HepG2 (cell line): ENCODE results near the gene P2RY6. TPM values are rescaled to one million over a fixed set of nuclear protein-coding genes. Genes with fewer than 3 reads are reported as not detected.

Experiments used
- ETV5 ChIP-seq: IDR thresholded peaks from 2 replicates; pipeline ENCODE4 v1.6.1; 2018; ENCODE audit warnings: missing biosample characterization, missing genetic modification reagents, inconsistent platforms, borderline replicate concordance
- FOXK1 ChIP-seq: sonication (generic); formaldehyde crosslinking; IDR thresholded peaks from 2 replicates; pipeline ENCODE4 v1.4.0; 2020; ENCODE audit warnings: low read depth, missing genetic modification reagents, borderline replicate concordance
- KDM1A ChIP-seq: IDR thresholded peaks from 2 replicates; pipeline ENCODE4 v1.6.1; 2016; ENCODE audit warnings: missing compliant biosample characterization
- KDM5A ChIP-seq: fragments of 200-600 bp; sonication (generic); IDR thresholded peaks from 2 replicates; pipeline ENCODE4 v1.7.0; 2018; ENCODE audit warnings: antibody characterized with exemption, mild to moderate bottlenecking, low read length, borderline replicate concordance
- RBFOX2 ChIP-seq: fragments of 200-400 bp; formaldehyde crosslinking; IDR thresholded peaks from 2 replicates; pipeline ENCODE4 v1.6.1; 2017; ENCODE audit warnings: low read depth, mild to moderate bottlenecking, low read length
- TGIF2 ChIP-seq: IDR thresholded peaks from 2 replicates; pipeline ENCODE4 v1.6.1; 2016; ENCODE audit warnings: control low read depth, missing compliant biosample characterization
- THRA ChIP-seq: sonication (generic); formaldehyde crosslinking; IDR thresholded peaks from 2 replicates; pipeline ENCODE4 v1.4.0; 2020; ENCODE audit warnings: missing genetic modification reagents, borderline replicate concordance
- ZBTB8A ChIP-seq: sonication (generic); formaldehyde crosslinking; IDR thresholded peaks from 2 replicates; pipeline ENCODE4 v1.4.0; 2020; ENCODE audit warnings: mild to moderate bottlenecking, low read depth, missing genetic modification reagents, borderline replicate concordance
- ZC3H4 ChIP-seq: sonication (generic); formaldehyde crosslinking; IDR thresholded peaks from 2 replicates; pipeline ENCODE4 v1.4.0; 2020; ENCODE audit warnings: missing genetic modification reagents, borderline replicate concordance
- ZFX ChIP-seq: sonication (generic); formaldehyde crosslinking; IDR thresholded peaks from 2 replicates; pipeline ENCODE4 v1.4.0; 2020; ENCODE audit warnings: mild to moderate bottlenecking, low read depth, missing genetic modification reagents, moderate library complexity
- ZMAT3 ChIP-seq: sonication (generic); formaldehyde crosslinking; conservative IDR thresholded peaks from 2 replicates; pipeline ENCODE4 v1.7.0; 2021; ENCODE audit warnings: missing genetic modification reagents
- ZNF282 ChIP-seq: fragments of 450-650 bp; IDR thresholded peaks from 2 replicates; pipeline ENCODE4 v1.6.1; 2018; ENCODE audit not compliant: partially characterized antibody
- ZNF317 ChIP-seq: sonication (generic); formaldehyde crosslinking; IDR thresholded peaks from 2 replicates; pipeline ENCODE4 v1.5.0; 2020; ENCODE audit warnings: mild to moderate bottlenecking, missing genetic modification reagents
- ZNF546 ChIP-seq: sonication (generic); formaldehyde crosslinking; conservative IDR thresholded peaks from 2 replicates; pipeline ENCODE4 v1.8.1; 2023; ENCODE audit warnings: mild to moderate bottlenecking, missing genetic modification reagents
- ZNF558 ChIP-seq: sonication (generic); formaldehyde crosslinking; IDR thresholded peaks from 2 replicates; pipeline ENCODE4 v1.9.0; 2022; ENCODE audit warnings: mild to moderate bottlenecking, missing genetic modification reagents, borderline replicate concordance
- polyA plus RNA-seq, 8 experiments: library from polyadenylated mRNA; depleted of rRNA in 3 of 8; stranded (reverse) in 7 of 8; unstranded in 1 of 8; fragments of >200 nt; fragmentation: Illumina TruSeq in 4 of 8; extraction: Trizol in 4 of 8; gene quantifications; 2 replicates each; pipeline versions ENCODE4 v1.2.1 to v1.2.3, GENCODE V29; 2011 to 2016; ENCODE audit warnings: low read depth in 4 of 8, missing spikeins in 1 of 8, mixed read lengths in 1 of 8; ENCODE audit not compliant: insufficient read depth in 1 of 8
- total RNA-seq, 5 experiments: library from RNA; depleted of rRNA; stranded (reverse); fragments of >200 nt; fragmentation: Illumina TruSeq; extraction: Trizol; gene quantifications; 2 replicates each; pipeline ENCODE4 v1.2.3, GENCODE V29; 2016; ENCODE audit warnings: low read depth in 1 of 5
- TF ChIP-seq, protein P1 (sequence below), 2 experiments: IDR thresholded peaks; 2 replicates each; pipeline ENCODE4 v1.6.1; 2011 to 2012; ENCODE audit warnings: low read length in 2 of 2, borderline replicate concordance in 1 of 2, low read depth in 1 of 2, mild to moderate bottlenecking in 1 of 2, moderate library complexity in 1 of 2
- TF ChIP-seq, protein P2 (sequence below): sonication (generic); formaldehyde crosslinking; IDR thresholded peaks from 2 replicates; pipeline ENCODE4 v1.5.1; 2020; ENCODE audit warnings: mild to moderate bottlenecking, missing genetic modification reagents, moderate library complexity
- TF ChIP-seq, protein P3 (sequence below): sonication (generic); formaldehyde crosslinking; IDR thresholded peaks from 2 replicates; pipeline ENCODE4 v1.5.0; 2020; ENCODE audit warnings: missing genetic modification reagents

Gene P2RY6
- total and polyA plus RNA-seq, 2 of the 13 experiments (the other 11 are each of a cell fraction or from before 2014, with no cell fraction given), result 0.09 to 0.29 TPM

GRCh38 chr11:73330569-73331093 lies 58.5 kb downstream of the P2RY6 start (continued):
- TF ChIP-seq, protein P1, sequence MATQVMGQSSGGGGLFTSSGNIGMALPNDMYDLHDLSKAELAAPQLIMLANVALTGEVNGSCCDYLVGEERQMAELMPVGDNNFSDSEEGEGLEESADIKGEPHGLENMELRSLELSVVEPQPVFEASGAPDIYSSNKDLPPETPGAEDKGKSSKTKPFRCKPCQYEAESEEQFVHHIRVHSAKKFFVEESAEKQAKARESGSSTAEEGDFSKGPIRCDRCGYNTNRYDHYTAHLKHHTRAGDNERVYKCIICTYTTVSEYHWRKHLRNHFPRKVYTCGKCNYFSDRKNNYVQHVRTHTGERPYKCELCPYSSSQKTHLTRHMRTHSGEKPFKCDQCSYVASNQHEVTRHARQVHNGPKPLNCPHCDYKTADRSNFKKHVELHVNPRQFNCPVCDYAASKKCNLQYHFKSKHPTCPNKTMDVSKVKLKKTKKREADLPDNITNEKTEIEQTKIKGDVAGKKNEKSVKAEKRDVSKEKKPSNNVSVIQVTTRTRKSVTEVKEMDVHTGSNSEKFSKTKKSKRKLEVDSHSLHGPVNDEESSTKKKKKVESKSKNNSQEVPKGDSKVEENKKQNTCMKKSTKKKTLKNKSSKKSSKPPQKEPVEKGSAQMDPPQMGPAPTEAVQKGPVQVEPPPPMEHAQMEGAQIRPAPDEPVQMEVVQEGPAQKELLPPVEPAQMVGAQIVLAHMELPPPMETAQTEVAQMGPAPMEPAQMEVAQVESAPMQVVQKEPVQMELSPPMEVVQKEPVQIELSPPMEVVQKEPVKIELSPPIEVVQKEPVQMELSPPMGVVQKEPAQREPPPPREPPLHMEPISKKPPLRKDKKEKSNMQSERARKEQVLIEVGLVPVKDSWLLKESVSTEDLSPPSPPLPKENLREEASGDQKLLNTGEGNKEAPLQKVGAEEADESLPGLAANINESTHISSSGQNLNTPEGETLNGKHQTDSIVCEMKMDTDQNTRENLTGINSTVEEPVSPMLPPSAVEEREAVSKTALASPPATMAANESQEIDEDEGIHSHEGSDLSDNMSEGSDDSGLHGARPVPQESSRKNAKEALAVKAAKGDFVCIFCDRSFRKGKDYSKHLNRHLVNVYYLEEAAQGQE (IDR thresholded peaks at IDR 0.05; ENCODE audit: borderline replicate concordance in 1 of 2, low read depth in 1 of 2, low read length in 2 of 2), result no peak
- TF ChIP-seq, protein P2, sequence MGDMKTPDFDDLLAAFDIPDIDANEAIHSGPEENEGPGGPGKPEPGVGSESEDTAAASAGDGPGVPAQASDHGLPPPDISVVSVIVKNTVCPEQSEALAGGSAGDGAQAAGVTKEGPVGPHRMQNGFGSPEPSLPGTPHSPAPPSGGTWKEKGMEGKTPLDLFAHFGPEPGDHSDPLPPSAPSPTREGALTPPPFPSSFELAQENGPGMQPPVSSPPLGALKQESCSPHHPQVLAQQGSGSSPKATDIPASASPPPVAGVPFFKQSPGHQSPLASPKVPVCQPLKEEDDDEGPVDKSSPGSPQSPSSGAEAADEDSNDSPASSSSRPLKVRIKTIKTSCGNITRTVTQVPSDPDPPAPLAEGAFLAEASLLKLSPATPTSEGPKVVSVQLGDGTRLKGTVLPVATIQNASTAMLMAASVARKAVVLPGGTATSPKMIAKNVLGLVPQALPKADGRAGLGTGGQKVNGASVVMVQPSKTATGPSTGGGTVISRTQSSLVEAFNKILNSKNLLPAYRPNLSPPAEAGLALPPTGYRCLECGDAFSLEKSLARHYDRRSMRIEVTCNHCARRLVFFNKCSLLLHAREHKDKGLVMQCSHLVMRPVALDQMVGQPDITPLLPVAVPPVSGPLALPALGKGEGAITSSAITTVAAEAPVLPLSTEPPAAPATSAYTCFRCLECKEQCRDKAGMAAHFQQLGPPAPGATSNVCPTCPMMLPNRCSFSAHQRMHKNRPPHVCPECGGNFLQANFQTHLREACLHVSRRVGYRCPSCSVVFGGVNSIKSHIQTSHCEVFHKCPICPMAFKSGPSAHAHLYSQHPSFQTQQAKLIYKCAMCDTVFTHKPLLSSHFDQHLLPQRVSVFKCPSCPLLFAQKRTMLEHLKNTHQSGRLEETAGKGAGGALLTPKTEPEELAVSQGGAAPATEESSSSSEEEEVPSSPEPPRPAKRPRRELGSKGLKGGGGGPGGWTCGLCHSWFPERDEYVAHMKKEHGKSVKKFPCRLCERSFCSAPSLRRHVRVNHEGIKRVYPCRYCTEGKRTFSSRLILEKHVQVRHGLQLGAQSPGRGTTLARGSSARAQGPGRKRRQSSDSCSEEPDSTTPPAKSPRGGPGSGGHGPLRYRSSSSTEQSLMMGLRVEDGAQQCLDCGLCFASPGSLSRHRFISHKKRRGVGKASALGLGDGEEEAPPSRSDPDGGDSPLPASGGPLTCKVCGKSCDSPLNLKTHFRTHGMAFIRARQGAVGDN (CRISPR knock-in tag), result peak; percentile 73
- TF ChIP-seq ZNF317 (CRISPR knock-in tag), result no peak
- no peak for TF ChIP-seq THRA
- TF ChIP-seq ZFX (CRISPR knock-in tag), result peak; percentile 8; the same call in 1 of the 2 replicates
- TF ChIP-seq RBFOX2, result no peak
- TF ChIP-seq ZNF558 (CRISPR knock-in tag), result no peak
- TF ChIP-seq ZNF282, result no peak
- no peak for TF ChIP-seq ETV5 (CRISPR knock-in tag)
- 0 out of 2 replicates have a peak, but pooled peaks have one; percentile 4 for TF ChIP-seq TGIF2
- TF ChIP-seq ZMAT3 (CRISPR knock-in tag), result 0 out of 2 replicates have a peak, but pooled peaks have one; percentile 55
- TF ChIP-seq, protein P3, sequence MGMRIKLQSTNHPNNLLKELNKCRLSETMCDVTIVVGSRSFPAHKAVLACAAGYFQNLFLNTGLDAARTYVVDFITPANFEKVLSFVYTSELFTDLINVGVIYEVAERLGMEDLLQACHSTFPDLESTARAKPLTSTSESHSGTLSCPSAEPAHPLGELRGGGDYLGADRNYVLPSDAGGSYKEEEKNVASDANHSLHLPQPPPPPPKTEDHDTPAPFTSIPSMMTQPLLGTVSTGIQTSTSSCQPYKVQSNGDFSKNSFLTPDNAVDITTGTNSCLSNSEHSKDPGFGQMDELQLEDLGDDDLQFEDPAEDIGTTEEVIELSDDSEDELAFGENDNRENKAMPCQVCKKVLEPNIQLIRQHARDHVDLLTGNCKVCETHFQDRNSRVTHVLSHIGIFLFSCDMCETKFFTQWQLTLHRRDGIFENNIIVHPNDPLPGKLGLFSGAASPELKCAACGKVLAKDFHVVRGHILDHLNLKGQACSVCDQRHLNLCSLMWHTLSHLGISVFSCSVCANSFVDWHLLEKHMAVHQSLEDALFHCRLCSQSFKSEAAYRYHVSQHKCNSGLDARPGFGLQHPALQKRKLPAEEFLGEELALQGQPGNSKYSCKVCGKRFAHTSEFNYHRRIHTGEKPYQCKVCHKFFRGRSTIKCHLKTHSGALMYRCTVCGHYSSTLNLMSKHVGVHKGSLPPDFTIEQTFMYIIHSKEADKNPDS (CRISPR knock-in tag), result no peak
- TF ChIP-seq ZBTB8A (CRISPR knock-in tag), result no peak
- TF ChIP-seq KDM5A, result 0 out of 2 replicates have a peak, but pooled peaks have one; percentile 17
- no peak for TF ChIP-seq FOXK1
- TF ChIP-seq ZNF546 (CRISPR knock-in tag), result no peak
- no peak for TF ChIP-seq ZC3H4 (CRISPR knock-in tag)
- peak; percentile 76; the same call in 1 of the 2 replicates for TF ChIP-seq KDM1A (CRISPR knock-in tag)
